Thymus (tissue), 11 donors: Measurements from ENCODE around the gene PKNOX2. TPM values are rescaled to one million over a fixed set of nuclear protein-coding genes. Genes with fewer than 3 reads are reported as not detected.

Experiments used
- DNase-seq, 9 donors: peaks; one replicate each; pipeline ENCODE4 v3.0.0-alpha.2; 2013; ENCODE audit warnings: low spot score in 9 of 9, low read depth in 6 of 9, missing footprints in 1 of 9
- H3K27ac ChIP-seq, 2 donors: one replicate each; pipeline ENCODE4 v1.5.1; 2013; ENCODE audit warnings: control low read depth in 1 of 2, low read depth in 1 of 2, low read length in 1 of 2, mild to moderate bottlenecking in 1 of 2, moderate library complexity in 1 of 2
- H3K27me3 ChIP-seq, 2 donors: one replicate each; pipeline ENCODE4 v1.5.1; 2013; ENCODE audit warnings: low read length in 1 of 2; ENCODE audit not compliant: control insufficient read depth in 2 of 2, insufficient read depth in 1 of 2
- H3K36me3 ChIP-seq, 2 donors: one replicate each; pipeline ENCODE4 v1.5.1; 2013; ENCODE audit warnings: low read length in 1 of 2, mild to moderate bottlenecking in 1 of 2, moderate library complexity in 1 of 2; ENCODE audit not compliant: control insufficient read depth in 2 of 2, insufficient read depth in 2 of 2
- H3K4me1 ChIP-seq, 2 donors: one replicate each; pipeline ENCODE4 v1.5.1; 2013; ENCODE audit warnings: low read length in 2 of 2; ENCODE audit not compliant: control insufficient read depth in 2 of 2, insufficient read depth in 2 of 2
- H3K4me3 ChIP-seq, 2 donors: one replicate each; pipeline ENCODE4 v1.5.1; 2013; ENCODE audit warnings: low read length in 2 of 2, control low read depth in 1 of 2, mild to moderate bottlenecking in 1 of 2
- H3K9me3 ChIP-seq, 2 donors: one replicate each; pipeline ENCODE4 v1.5.1; 2013; ENCODE audit warnings: low read length in 1 of 2, mild to moderate bottlenecking in 1 of 2; ENCODE audit not compliant: control insufficient read depth in 2 of 2, insufficient read depth in 1 of 2
- WGBS: extraction: QIAGEN DNeasy Blood & Tissue Kit; methylation state at CpG from one replicate; pipeline ENCODE4 v1.1.7; 2013; 5-methylcytosine and 5-hydroxymethylcytosine counted together
- polyA plus RNA-seq: library from polyadenylated mRNA; stranded (reverse); fragments of 200-250 nt; gene quantifications from one replicate; pipeline ENCODE4 v1.2.3, GENCODE V29; 2013
- total RNA-seq: library from RNA; stranded (reverse); fragments of 120-200 nt; gene quantifications from one replicate; pipeline ENCODE4 v1.2.4, GENCODE V29; 2013
- donor health status: healthy.

The PKNOX2 gene
- total and polyA plus RNA-seq, 2 donors, result 1.3 to 2.2 TPM

DNA sequence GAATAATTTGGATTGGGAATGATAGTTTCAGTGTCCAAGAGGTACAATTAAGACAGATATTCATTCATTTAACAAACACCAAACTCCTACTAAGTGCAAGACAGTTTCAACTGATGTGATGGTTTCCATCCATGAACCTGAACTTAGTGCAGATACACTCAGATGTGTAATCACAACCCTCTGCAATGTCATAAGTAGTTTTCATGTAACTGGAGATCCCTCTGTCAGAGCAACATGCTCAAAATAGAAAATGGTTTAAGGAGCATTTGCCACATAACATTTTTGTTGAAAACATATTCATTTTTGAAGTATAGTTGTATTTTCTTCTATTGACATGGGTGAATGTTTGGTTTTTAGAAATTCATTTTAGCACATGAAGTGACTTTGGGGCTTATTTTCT lies 16.5 kb upstream of the PKNOX2 start:
- Histone ChIP-seq H3K27me3 (peaks cover 5 to 28% of the 10 kb centered on the region in 2 donors), H3K4me3 (no peak overlapping the region), H3K27ac (no peak overlapping the region), H3K36me3 (no peaks in the 10 kb centered on the region), H3K9me3 (no peaks in the 10 kb centered on the region), H3K4me1 (no peaks in the 10 kb centered on the region)
- no peak for DNase-seq

- WGBS, result 84% methylated on average over 5 of the region's 5 CpGs
- DNase-seq, result no peak
- Histone ChIP-seq H3K4me1 (no peaks in the 10 kb centered on the region), H3K36me3 (no peaks in the 10 kb centered on the region), H3K27me3 (peaks cover 5 to 32% of the 10 kb centered on the region in 2 donors), H3K4me3 (no peak overlapping the region), H3K27ac (no peak overlapping the region), H3K9me3 (no peaks in the 10 kb centered on the region)
Measured at GRCh38 chr11:125148743-125149142, 15.8 kb upstream of the PKNOX2 start.

DNA sequence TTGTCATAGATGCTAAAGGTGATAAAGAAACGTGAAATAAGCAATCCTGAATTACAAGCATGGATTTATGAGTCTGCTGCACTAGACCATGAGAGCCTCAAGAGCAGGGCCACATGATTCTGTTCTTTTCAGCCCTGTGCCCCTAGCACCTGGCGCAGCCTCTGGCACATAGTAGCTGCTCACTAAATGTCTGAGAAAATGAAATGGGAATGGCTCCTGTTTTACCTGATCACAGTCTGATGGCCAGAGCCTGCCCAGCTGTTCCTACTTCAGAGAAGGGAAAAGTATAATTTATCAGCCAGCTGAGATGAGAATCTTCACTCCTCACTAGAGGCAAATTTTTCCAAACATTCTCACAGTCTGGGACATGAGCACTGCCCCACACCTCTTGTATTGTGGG lies 10.7 kb upstream of the PKNOX2 start:
- Histone ChIP-seq H3K27me3 (peaks cover 2 to 27% of the 10 kb centered on the region in 2 donors), H3K4me3 (no peak overlapping the region), H3K36me3 (no peaks in the 10 kb centered on the region), H3K9me3 (no peaks in the 10 kb centered on the region), H3K4me1 (no peaks in the 10 kb centered on the region), H3K27ac (no peak overlapping the region)
- 88% methylated on average over 2 of the region's 2 CpGs for WGBS
- no peak for DNase-seq

DNA sequence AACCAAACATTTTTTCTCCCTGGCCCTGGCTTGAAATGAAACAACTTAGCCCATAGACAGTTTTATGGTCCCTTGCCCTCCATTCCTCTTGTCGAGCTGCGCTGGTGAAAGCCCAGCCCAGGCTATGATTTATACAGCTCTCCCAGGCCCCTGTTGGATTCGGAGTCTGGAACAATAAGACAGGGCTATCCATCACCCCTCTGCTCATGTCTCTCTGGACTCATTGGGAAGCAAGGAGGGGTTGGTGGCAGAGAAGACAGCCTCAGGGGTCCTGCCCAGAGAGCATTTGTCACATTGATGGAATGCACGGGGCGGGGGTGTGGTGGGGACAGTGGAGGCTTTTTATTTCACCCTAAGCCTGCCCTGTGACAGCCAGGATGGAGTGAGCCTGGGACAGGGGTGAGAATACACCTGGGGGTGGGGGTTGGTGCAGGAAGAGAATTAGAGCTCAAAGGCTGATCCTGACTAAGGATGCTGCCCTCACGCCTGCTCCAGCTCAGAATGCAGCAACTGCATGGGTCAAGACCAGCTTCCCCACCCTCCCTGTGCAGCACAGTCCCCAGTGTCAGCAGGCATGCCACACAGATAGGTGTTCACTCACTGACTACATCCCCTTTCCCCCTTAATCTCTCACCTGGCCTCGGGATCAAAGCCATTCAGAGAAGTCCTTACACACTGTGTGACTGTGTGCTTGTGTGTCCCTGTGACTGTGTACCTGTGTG lies 10.0 kb upstream of the PKNOX2 start:
- H3K4me3 ChIP-seq, result no peak overlapping the region
- 48% methylated on average over 7 of the region's 7 CpGs for WGBS
- no peaks in the 10 kb centered on the region for H3K36me3 ChIP-seq
- DNase-seq, result no peak
- no peaks in the 10 kb centered on the region for H3K4me1 ChIP-seq
- H3K27ac ChIP-seq, result no peak overlapping the region
- no peaks in the 10 kb centered on the region for H3K9me3 ChIP-seq
- peaks cover 2 to 25% of the 10 kb centered on the region in 2 donors for H3K27me3 ChIP-seq

- no peak for DNase-seq
- Histone ChIP-seq H3K27me3 (peaks cover 2 to 30% of the 10 kb centered on the region in 2 donors), H3K27ac (no peak overlapping the region), H3K36me3 (no peaks in the 10 kb centered on the region), H3K4me3 (no peak overlapping the region), H3K9me3 (no peaks in the 10 kb centered on the region), H3K4me1 (no peaks in the 10 kb centered on the region)
- WGBS, result 95% methylated on average over 6 of the region's 6 CpGs
Measured at GRCh38 chr11:125155100-125155444, 9.5 kb upstream of the PKNOX2 start.

DNA sequence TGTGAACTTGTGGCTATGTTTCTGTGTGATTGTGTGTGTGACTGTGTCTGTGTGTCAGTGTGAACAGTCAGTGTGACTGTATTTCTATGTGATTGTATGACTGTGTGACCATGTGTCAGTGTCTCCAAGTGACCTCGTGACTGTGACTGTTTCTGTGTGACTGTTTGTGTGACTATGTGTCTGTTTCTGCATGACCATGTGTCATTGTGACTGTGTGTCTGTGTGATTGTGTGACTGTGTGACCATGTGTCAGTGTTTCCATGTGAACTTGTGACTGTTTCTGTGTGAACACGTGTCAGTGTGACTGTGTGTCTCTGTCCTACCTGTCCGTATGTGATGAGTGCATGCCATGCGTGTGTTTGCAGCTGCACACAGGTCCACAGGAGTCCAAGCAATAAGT lies 8.8 kb upstream of the PKNOX2 start:
- Histone ChIP-seq H3K4me1 (no peaks in the 10 kb centered on the region), H3K27me3 (peaks cover 2 to 37% of the 10 kb centered on the region in 2 donors), H3K27ac (no peak overlapping the region), H3K36me3 (no peaks in the 10 kb centered on the region), H3K9me3 (no peaks in the 10 kb centered on the region), H3K4me3 (no peak overlapping the region)
- DNase-seq, result no peak
- 96% methylated on average over 4 of the region's 4 CpGs for WGBS

DNA sequence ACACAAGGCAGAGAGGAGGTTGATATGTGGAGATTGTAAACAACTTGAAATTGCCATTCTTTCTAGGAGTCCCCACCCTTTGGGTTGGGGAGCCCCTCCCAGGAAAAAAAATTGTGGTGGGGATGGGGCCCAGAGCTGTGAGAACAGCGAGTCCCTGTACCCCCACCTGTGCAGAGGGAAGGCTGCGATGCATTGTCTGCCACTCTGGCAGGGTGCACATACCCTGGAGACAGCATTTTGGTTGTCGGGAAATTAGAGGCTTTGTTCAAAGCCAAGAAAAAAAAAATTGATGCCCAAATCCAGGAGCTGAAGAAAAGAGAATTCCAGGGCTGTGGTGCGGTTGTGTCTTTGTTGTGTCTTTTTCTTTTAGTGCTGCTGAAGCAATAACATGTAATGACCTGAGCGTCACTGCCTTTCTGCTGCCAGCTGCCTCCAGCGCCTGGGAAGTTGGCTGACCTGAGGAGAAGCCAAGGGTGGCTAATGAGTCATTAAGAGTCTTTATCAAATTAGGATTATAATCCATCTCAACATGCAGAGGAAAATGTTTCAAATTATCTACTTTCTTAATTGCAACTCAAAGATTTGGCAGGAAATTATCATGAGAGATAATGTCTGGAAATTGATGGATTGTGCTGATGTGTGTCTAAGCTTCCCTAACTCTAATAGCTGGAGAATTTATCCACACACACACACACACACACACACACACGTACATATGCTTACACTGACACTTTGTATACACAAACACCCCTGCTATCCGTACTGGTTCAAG lies 8.0 kb upstream of the PKNOX2 start:
- H3K27ac ChIP-seq, result no peak overlapping the region
- H3K27me3 ChIP-seq, result peaks cover 2 to 40% of the 10 kb centered on the region in 2 donors
- DNase-seq, result no peak
- 89% methylated on average over 8 of the region's 8 CpGs for WGBS
- H3K4me3 ChIP-seq, result no peak overlapping the region
- H3K9me3 ChIP-seq, result no peaks in the 10 kb centered on the region
- H3K4me1 ChIP-seq, result no peaks in the 10 kb centered on the region
- no peaks in the 10 kb centered on the region for H3K36me3 ChIP-seq

DNA sequence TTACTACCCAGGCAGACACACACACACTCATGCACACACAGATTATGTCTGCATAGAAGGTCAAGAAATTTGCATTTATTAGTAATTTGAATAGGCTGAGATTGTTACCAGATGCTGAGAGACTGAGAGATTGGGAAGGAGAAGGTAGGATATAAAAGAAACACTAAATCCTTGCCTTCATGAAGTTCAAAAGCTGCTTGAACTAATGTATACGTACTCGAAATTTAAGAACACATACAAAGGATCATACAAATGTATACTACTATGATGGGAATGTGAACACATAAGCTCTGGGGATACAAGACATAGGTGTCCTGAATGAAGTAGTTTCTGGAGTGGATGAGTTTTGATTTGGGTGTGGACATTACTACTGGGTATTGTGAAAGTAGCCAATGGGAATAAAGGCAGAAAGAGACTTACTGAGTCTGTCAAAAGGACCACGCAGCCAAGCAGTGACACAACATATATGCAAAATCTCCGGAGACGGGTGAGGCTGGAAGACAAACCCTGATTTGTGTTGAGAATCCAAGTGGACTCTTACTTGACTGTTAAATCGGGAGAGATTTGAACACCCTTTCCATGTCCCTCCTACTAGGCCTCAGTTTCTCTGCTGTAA lies 7.3 kb upstream of the PKNOX2 start:
- 88% methylated on average over 6 of the region's 6 CpGs for WGBS
- Histone ChIP-seq H3K9me3 (no peaks in the 10 kb centered on the region), H3K27ac (no peak overlapping the region), H3K4me1 (no peaks in the 10 kb centered on the region), H3K4me3 (no peak overlapping the region), H3K36me3 (no peaks in the 10 kb centered on the region), H3K27me3 (peaks cover 1 to 41% of the 10 kb centered on the region in 2 donors)
- no peak for DNase-seq

GRCh38 chr11:125157953-125158680 lies 6.4 kb upstream of the PKNOX2 start:
- 93% methylated on average over 10 of the region's 10 CpGs for WGBS
- no peak overlapping the region for H3K27ac ChIP-seq
- no peak for DNase-seq
- H3K27me3 ChIP-seq, result peaks cover 0 to 46% of the 10 kb centered on the region in 2 donors
- no peaks in the 10 kb centered on the region for H3K4me1 ChIP-seq
- H3K36me3 ChIP-seq, result no peaks in the 10 kb centered on the region
- H3K4me3 ChIP-seq, result no peak overlapping the region
- no peaks in the 10 kb centered on the region for H3K9me3 ChIP-seq
